GM19372 (cell line): ENCODE results near the gene TMEM44.
"Not testable (repeated sequence)": the region's sequence is repeated elsewhere in the genome, so short reads cannot be mapped to it uniquely, and the experiment has no call there.

Experiments
- ATAC-seq: cut with Tn5 transposase; IDR thresholded peaks from one replicate; pipeline ENCODE4 v1.9.1; 2021; ENCODE audit warnings: mild to moderate bottlenecking, low read depth, moderate library complexity; ENCODE audit not compliant: unreplicated experiment

TMEM44 gene

DNA sequence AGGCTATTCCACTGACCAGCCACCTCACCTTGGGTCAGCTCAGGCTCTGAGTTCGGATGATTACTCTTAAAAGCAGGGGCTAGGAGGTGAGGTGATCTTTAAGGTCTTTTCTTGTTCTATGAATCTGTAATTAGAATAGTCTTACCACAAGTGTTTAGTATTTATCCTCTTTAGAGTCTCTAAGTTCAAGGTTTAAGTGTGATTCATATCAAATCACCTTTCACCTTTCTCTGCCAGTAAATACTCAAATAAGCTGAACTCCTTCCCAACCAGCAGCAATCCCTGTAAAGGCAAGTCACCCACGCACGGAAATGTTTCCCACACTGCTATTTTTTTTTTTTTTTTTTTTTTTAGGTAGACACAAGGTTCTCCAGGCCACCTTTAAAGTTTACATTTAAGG, 14.5 kb upstream of the TMEM44 start:
- ATAC-seq: no peak

DNA sequence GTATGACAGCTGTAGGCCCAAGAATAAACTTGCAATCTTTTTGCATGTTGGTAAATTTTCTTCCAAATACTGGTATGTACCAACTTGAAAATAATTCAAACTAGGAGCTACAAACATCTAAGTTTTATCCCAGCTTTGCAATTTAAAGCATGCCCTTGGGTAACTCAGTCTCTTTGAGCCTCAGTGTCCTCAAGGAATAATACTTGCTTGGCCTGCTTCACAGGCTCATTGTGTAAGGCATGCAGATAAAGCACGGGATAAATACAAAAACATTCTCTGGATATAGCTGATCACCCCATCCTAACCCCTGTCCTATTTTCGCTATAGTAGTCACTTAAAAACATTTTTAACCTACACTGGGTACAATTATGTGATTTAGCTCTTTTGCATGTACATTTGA, 9.6 kb upstream of the TMEM44 start:
- no peak for ATAC-seq

DNA sequence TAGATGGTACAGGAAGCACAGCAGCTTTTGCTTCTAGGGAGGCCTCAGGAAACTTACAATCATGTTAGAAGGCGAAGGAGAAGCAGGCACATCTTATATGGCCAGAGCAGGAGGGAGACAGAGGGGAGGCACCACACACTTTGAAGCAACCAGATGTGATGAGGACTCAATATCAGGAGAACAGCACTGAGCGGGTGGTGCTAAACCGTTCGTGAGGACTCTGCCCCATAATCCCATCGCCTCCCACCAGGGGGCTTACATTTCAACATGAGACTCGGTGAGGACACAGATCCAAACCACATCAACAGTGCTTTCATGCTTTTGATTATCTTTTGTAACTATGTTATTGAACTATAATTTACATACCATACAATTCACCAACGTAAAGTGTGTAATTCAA, 7.6 kb upstream of the TMEM44 start:
- no peak for ATAC-seq

DNA sequence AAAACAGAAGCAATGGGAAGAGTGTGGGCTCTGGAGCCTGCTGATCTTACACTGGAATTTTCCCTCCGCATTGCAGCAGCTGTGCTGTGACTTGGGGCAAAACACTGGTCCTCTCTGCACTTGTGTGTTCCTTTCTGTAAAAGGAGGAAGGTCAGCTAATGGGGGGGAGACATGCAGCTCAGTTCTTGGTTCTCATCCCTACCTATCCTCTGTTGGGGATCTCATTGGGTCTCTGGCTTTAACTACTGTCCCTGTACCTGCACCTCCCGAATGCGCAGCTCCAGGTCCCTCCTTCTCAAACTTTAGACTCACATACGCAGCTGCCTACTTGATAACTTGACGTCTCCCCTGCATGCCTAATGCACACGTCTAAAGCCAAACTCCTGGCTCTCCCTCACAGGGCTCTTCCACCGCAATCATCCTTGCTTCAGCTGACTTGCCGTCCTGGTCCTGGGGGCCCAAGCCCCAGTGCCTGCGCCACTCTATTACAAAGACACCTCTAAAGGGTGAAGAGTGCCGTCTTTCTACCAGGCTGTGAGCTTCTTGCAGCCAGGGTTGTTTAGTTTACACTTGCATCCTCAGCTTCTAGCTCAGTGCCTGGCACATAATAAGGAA, 5.9 kb upstream of the TMEM44 start:
- ATAC-seq: no peak

DNA sequence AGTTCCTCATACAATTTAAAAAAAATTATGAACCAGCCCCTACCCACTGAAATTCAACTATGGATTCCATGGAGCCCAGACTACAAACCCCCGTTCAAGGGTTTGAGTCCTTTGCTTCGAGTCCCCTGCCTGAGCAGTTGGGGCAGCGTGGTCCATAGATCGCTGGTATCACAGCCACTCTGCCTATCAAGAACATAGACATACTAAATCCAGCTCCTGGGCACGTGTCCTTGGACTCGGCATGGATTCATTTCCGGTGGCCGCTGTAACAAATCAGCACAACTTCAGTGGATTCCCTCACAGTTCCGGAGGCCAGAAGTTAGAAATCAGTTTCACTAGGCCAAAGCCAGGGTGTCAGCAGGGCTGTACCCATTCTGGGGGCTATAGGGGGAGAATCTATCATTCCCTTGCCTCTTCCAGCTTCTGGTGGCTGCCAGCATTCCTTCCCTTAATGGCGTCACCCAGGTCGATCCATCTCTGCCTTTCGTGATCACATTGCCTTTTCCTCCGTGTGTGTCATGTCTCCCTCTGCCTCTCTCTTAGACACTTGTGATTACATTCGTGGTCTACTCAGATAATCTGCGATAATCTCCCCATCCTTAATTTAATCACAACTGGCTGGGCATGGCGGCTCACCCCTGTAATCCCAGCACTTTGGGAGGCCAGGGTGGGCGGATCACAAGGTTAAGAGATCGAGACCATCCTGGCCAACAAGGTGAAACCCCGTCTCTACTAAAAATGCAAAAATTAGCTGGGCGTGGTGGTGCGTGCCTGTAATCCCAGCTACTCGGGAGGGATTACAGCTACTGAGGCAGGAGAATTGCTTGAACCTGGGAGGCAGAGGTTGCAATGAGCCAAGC, 4.6 kb upstream of the TMEM44 start:
- ATAC-seq: no peak

DNA sequence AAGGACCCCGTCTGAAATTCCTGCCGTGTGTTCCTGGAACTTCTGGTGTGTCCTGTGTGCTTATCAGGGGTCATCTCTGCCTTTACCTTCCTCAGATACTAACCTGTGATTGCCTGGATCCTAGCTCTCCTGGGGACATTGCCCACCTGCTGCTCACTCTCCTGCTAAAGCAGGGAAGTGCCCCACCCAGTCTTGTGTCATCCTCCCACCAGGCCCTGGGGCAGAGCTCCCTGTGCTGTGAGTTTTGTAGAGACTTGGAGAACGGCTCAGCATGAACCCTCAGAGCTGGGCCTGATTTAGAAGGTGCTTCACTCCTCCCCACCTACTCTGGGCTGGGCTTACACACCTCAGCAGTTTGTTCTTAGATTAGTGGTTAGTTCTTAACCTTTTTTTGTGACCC, 3.8 kb upstream of the TMEM44 start:
- ATAC-seq: no peak

DNA sequence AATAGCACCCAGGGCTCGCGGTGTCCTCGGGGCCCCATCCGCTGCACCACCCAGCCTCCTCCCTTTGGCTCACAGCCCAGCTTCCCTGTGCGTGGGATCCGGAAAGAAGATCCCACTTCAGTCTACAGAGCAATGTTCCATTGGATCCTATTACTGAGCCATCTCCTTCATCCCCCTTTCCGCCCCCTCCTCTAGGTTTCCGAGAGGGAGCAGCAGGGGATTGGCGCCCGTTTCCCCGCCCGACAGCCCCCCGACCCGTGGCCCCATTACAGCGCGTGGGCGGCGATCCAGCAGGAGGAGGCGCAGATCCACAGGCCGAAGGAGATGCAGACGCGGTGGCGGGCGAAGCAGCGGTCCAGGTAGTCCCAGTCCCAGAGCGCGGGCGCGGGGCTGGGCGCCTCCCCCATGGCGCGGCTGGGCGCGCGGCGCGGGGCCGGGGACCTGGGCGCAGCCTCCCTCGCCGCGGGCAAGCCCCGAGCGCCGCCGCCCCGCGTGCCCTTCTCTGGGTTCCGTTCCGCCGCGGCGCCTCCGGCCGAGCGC, 340 bp downstream of the TMEM44 start:
- peak; percentile 47 for ATAC-seq

DNA sequence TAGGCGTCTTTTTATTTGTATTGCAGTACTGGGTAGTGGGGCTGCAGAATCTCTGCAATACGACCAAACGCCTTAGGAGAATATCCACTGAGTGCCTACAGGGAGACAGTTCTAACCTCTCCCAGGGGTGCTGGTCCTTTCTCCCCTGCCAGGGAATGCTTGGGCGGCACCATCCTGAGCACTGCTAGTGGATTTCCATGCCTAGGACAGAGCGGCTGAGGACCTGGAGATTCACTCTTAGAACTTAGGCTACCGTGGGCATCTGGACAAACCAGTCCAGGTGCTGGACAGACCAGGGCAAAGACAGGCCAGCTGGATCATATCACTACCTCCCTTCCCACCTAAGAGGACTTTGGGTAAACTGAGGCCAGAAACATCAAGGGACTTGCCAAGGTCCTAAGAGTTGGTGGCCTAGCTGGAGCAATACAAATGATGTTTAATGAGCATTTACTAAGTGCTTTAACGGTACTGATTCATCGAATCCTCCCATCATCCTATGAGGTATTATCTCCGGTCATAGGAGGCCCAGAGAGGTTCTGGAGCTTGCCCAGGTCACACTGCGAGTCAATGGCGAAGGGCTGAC, 902 bp downstream of the TMEM44 start:
- ATAC-seq: no peak

DNA sequence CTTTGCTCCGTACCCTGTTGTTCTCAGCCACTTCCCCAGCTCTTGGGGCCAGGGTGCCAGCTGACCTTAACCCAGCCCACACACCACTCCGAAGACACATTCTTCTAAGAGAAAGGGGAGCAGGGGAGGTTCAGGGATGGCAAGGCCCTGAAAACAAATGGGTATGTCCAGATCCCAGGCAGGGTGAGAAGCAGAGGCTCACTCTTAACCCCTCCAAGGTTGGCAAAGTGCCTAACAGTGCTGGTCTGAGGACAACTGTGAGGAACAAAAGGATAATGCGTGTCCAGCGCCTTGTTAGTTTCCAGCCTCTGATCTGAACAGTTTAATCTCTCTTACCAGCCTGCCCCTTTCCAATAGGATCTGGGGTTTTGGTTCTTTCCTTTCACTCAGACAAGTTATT, 1.5 kb downstream of the TMEM44 start:
- ATAC-seq: no peak

DNA sequence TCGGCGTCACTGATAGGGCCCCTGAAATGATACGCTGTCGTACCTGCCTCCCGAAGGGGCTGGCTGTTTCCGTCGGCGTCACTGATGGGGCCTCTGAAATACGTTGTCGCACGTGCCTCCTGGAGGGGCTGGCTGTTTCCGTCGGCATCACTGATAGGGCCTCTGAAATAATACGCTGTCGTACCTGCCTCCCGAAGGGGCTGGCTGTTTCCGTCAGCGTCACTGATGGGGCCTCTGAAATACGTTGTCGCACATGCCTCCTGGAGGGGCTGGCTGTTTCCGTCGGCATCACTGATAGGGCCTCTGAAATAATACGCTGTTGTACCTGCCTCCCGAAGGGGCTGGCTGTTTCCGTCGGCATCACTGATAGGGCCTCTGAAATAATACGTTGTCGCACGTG, 2.5 kb downstream of the TMEM44 start:
- ATAC-seq: not testable (repeated sequence)

DNA sequence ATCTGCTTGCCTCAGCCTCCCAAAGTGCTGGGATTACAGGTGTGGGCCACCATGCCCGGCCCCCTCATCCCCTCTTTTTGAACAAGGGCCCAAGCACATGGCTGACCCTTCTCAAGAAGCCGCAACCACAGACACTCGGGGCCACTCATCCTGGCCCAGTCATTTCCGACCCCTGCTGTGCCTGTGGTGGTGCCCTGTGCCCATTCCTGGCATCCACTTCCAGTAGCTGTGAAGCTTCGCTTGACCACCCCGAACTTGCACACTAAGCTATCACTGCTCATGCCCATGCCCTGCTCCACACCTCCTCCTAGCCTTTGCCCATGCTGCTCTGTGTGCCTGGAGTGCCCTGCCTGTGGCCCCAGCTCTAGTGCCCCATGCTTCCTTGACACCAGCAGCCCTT, 8.3 kb downstream of the TMEM44 start:
- ATAC-seq: no peak

DNA sequence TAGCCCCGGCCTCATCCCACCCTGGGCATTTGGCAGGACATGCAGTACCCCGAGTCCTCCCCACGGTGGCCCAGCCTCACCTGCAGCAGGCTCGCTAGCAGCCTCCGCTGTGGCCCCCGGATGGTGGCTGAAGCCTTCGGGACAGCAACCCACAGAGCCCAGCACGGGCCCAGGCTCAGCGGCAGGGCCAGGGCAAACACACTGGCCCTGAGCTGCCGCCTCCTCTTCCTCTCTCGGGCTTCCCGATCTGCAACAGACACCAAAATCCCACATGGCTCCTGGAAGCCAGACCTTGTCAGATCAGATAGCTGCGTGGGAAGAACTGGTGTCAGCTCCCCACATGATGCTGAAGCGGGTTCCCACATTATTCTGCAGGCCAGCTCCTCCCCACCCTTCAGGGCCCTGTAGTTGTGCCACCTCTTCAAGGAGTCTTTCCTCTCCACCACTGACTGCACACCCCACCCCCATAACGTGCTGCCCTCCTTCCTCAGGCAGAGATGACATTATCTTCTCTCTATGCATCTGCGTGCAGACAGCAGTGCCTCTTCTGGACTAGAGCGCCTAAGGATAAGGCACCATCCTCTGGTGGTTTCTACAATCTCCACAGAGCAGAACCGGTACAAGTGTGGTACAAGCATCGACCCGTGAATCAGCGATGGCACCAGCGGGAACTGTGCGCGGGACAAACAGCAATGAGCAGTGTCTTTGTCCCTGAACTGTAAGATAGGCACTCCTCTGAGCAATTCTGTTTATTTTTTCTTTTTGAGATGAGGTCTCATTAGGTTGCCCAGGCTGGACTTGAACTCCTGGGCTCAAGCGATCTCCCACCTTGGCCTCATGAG, 9.5 kb downstream of the TMEM44 start:
- no peak for ATAC-seq

DNA sequence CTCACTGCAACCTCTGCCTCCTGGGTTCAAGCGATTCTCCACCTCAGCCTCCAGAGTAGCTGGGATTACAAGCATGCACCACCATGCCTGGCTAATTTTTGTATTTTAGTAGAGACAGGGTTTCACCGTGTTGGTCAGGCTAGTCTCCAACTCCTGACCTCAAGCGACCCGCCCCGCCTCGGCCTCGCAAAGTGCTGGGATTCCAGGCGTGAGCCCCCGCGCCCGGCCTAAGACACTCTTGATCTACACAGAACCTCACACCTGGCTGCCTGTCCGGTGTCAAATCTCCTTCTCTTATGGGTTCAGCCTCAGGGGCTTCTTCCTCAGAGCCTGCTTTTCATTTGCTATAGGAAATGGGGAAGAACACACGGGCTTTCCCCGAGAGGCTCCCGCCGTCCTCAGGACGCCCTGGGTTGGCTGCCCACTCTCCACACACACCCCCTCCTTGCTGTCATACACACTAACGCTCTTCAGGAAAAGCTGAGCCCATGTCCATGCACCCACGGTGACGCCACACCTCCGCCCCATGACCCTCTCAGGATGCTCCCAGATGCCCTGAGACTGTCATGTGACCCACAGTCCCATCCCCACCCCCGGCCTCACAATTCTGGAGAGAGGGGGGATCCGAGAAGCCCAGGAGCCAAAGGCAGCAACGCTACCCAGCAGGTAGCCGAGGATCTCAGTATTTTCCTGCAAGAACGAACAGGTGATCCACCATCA, 10.4 kb downstream of the TMEM44 start:
- ATAC-seq: no peak

DNA sequence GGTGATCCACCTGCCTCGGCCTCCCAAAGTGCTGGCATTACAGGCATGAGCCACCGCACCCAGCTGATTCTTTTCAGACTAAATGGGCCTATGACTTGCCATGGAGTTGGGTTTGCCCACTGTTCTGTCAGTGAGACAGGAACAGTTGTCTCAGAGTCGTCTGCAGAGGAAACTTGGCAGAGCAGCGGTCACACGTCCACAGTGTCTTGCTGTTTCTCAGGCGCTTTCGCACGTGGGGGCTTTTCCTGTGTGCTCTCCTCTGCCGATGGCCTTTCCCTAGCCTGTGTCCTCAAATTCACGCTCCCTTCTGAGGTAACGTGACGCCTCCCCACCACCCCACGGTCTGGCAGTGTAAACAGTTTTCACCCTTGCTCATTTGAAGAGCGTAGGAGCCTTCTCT, 11.3 kb downstream of the TMEM44 start:
- no peak for ATAC-seq

DNA sequence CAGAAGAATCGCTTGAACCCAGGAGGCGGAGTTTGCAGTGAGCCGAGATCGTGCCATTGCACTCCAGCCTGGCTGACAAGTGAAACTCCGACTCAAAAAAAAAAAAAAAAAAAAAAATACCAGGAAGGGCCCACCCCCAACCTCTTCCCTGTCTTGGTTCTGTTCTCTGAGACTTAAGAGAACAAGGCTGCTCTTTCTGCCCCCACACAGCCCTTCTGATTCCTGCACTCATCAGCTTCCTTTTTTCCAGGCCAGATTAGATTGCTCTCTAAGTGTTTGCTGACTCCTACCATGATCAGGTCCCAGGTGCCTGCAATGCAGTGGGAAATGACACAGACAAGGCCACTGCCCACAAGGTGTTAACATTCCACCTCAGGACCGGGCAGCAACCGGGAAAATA, 13.0 kb downstream of the TMEM44 start:
- ATAC-seq: no peak

DNA sequence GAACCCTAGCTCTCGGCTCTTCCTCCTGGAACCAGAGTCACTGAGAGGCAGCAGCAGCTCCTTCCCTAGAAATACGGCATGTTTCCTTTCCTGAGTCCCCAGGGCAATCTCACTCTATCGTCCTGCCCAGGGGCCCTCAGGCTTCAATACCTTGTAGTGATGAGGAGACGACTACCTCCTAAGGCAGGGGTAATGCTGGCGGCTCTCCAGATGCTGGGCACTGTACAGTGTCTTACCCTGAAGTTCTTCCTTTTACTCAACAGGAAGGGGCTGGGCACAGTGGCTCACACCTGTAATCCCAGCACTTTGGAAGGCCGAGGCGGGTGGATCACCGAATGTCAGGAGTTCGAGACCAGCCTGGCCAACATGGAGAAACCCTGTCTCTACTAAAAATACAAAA, 13.5 kb downstream of the TMEM44 start:
- no peak for ATAC-seq

DNA sequence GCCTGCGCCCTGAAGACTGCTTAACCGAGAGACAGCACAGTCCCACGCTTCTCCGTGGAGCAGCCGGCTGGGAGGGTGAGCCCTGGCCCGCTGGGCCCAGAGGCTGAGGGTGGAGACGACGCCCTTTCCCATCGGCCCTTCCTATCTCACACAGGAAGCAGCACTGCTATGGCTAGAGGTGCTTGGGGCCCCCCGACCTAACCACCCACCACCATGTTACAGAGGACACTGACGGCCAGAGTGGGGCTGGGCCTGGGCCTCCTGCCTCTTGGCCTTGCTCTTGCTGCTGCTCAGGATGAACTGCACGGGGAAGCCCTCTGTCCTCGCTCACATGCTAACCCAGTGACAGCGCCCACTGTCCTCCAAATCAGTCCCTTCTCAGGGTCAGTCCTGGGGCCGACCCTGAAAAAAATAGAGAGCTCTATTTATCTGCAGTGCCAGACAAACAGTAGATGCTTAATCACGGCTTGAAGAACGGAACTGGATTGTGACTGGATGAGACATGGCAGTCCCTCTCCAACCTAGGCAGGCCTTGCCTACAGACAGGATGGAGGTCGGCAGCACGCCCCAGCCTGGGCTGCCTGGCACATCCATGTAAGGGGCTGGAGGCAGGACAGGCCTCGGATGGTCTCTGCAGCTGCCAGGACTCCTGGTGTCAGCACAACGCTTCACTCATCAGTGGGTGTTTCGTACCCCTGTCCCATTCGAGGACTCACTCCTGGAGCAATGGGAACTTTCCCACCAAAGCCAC, 14.2 kb downstream of the TMEM44 start:
- no peak for ATAC-seq

DNA sequence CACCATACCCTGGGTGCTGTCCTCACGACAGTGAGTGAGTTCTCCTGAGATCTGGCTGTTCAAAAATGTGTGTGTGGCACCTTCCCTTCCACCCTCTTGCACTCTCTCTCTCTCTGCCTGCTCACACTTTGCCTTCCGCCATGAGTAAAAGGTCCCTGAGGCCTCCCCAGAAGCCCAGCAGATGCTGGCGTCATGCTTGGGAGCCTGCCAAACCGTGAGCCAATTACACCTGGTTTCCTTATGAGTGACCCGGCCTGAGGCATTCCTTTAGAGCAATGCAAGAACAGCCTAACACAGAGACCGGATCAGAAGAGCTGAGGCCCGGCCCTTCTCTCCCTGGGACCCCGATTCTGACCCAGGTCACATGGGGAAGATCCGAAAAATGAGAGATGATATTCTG, 15.4 kb downstream of the TMEM44 start:
- ATAC-seq: no peak

DNA sequence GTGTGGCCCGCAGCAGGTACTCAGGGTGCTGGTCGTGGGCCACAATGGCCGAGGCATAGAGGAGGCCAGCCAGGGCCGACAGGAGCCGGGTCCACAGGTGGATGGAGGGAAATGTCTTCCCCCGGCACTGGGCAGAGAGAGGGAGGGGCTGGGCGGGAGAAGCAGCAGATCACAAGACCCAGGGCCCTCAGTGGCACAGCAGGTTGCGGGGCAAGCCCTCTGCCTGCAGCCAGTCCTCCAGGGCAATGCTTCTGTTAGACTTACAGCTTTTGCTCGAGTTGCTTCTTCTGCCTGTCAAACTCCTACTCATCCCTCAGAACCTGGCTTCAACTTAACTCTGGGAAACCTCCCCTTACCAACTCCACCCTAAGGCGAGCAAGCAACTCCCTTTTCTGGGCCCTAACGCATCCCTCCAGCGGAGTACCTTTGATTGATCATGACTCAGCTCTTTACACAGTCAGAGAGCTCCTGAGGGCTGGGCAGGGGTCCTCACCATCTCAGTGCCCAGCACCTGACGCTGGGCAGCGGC, 16.0 kb downstream of the TMEM44 start:
- ATAC-seq: no peak
